Measurements from ENCODE around the gene CLBA1.
A peak's percentile ranks its signal among the peaks of the same experiment; 100 is the strongest.

DNA sequence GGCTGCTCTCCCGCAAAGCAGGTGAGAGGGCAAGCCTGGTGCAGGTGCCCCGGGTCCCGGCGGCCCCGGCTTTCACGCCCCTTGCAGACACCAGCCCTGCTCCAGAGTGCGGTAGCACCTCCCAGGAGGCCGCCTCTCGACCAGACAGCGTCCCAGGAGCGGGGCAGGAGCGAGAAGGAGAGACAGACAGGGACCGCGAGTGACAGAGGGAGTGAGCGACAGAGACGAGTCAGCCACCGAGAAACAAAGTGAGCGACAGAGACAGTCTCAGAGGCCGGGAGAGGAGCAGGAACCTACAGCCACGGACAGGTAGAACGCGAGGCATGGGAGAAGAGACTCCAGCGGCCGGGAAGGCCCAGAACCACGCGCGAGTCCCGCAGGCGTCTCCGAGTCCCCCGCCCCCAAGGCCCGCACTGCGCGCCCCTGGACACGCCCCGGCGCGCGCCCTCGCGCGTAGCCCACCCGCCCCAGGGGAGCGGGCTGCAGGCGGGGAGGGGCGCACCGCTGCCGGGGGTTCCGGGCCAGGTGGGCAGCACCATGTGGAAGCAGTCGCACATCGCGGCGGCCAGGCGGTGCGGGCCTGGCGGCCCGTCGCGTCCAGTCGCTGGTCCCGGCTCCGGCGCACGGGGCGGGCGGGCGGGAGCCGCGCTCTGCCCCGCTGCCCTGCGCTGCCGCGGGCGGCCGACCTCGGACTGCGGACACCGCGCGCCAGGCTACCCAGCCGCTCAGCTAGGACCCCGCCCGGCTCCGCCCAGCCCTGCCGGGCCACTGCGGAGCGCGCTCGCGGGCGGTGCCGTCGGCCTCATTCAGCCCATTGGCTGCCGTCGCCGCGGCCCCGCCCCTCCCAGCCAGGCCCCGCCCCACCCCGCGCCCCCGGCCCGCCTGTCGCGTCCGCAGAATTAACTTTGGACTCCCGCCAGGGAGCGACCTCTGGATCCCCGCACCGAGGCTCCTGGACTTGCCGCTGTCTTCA lies 7.6 kb upstream of the CLBA1 start, which contains the start of gene AHNAK2:
- no peak for TF ChIP-seq CTCF (IDR thresholded peaks at IDR 0.05)
- TF ChIP-seq POLR2A (IDR thresholded peaks at IDR 0.05) = peak in 1 of 2 donors; percentile 69
